Ishikawa (cell line): ENCODE data around the gene MXRA8.

Source experiments
- CEBPB ChIP-seq: IDR thresholded peaks from 2 replicates; pipeline ENCODE4 v1.6.1; 2012
- EGR1 ChIP-seq: IDR thresholded peaks from 2 replicates; pipeline ENCODE4 v1.6.1; 2012
- EP300 ChIP-seq: IDR thresholded peaks from 2 replicates; pipeline ENCODE4 v1.6.1; 2012; ENCODE audit warnings: borderline replicate concordance
- FOXM1 ChIP-seq: IDR thresholded peaks from 2 replicates; pipeline ENCODE4 v1.6.1; 2012; ENCODE audit warnings: low read depth, borderline replicate concordance
- NFIC ChIP-seq: IDR thresholded peaks from 2 replicates; pipeline ENCODE4 v1.6.1; 2012
- TAF1 ChIP-seq: IDR thresholded peaks from 2 replicates; pipeline ENCODE4 v1.6.1; 2012; ENCODE audit warnings: low read depth, mild to moderate bottlenecking
- TEAD4 ChIP-seq: IDR thresholded peaks from 2 replicates; pipeline ENCODE4 v1.6.1; 2012
- YY1 ChIP-seq: IDR thresholded peaks from 2 replicates; pipeline ENCODE4 v1.6.1; 2012; ENCODE audit warnings: low read depth
- TF ChIP-seq, protein P1 (sequence below): IDR thresholded peaks from 2 replicates; pipeline ENCODE4 v1.6.1; 2012
- TF ChIP-seq, protein P2 (sequence below): IDR thresholded peaks from 2 replicates; pipeline ENCODE4 v1.6.1; 2012
- TF ChIP-seq, protein P3 (sequence below): IDR thresholded peaks from 2 replicates; pipeline ENCODE4 v1.6.1; 2012; ENCODE audit warnings: low read depth, mild to moderate bottlenecking

DNA sequence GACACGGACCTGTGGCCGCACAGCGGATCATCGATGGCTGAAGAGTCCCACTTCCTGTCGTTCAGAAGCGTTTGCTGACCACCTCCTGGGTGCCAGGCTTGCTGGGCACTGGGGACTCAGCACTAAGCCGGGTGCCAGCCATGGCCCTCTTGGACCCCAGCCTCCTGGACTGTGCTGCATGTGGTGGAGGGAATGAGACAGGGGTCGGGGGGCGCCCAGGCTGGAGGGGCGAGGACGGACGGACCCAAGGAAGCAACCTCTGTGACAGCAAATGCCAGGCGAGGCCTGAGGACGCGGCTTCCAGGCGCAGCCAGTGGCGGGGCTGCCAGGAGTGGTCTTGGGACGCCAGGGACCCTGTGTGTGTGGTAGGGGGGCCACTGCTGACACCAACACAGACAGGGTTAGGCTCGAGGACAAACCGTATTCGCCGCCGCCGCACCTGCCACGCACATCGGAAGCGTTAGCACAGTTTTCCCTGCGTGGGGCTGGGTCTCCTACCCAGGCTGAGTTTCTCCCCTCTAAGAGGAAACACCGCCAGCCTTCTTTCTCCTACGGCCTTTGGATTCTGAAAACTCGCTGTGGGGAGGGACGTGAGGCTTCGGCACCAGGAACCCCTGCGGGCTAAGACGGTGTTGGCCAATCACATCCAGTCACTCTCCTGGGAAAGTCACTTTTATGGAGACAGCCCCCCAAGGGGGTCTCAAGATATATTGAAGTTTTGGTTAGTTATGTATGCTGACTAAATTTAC lies 3.1 kb upstream of the MXRA8 start:
- TF ChIP-seq FOXM1 = no peak
- TF ChIP-seq EP300 = no peak
- no peak for TF ChIP-seq YY1
- TF ChIP-seq TAF1 = no peak
- TF ChIP-seq, protein P1, sequence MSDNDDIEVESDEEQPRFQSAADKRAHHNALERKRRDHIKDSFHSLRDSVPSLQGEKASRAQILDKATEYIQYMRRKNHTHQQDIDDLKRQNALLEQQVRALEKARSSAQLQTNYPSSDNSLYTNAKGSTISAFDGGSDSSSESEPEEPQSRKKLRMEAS = no peak
- TF ChIP-seq, protein P2, sequence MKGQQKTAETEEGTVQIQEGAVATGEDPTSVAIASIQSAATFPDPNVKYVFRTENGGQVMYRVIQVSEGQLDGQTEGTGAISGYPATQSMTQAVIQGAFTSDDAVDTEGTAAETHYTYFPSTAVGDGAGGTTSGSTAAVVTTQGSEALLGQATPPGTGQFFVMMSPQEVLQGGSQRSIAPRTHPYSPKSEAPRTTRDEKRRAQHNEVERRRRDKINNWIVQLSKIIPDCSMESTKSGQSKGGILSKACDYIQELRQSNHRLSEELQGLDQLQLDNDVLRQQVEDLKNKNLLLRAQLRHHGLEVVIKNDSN = no peak
- TF ChIP-seq CEBPB = no peak
- TF ChIP-seq, protein P3, sequence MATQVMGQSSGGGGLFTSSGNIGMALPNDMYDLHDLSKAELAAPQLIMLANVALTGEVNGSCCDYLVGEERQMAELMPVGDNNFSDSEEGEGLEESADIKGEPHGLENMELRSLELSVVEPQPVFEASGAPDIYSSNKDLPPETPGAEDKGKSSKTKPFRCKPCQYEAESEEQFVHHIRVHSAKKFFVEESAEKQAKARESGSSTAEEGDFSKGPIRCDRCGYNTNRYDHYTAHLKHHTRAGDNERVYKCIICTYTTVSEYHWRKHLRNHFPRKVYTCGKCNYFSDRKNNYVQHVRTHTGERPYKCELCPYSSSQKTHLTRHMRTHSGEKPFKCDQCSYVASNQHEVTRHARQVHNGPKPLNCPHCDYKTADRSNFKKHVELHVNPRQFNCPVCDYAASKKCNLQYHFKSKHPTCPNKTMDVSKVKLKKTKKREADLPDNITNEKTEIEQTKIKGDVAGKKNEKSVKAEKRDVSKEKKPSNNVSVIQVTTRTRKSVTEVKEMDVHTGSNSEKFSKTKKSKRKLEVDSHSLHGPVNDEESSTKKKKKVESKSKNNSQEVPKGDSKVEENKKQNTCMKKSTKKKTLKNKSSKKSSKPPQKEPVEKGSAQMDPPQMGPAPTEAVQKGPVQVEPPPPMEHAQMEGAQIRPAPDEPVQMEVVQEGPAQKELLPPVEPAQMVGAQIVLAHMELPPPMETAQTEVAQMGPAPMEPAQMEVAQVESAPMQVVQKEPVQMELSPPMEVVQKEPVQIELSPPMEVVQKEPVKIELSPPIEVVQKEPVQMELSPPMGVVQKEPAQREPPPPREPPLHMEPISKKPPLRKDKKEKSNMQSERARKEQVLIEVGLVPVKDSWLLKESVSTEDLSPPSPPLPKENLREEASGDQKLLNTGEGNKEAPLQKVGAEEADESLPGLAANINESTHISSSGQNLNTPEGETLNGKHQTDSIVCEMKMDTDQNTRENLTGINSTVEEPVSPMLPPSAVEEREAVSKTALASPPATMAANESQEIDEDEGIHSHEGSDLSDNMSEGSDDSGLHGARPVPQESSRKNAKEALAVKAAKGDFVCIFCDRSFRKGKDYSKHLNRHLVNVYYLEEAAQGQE = no peak
- TF ChIP-seq EGR1 = no peak
- TF ChIP-seq NFIC = no peak
- TF ChIP-seq TEAD4 = no peak
